ENCODE results near the gene DIDO1. TPM values are rescaled to one million over a fixed set of nuclear protein-coding genes. Genes with fewer than 3 reads are reported as not detected.

DIDO1 gene
- total RNA-seq, 1 donor from 2014 or later: 35.0 TPM

DNA sequence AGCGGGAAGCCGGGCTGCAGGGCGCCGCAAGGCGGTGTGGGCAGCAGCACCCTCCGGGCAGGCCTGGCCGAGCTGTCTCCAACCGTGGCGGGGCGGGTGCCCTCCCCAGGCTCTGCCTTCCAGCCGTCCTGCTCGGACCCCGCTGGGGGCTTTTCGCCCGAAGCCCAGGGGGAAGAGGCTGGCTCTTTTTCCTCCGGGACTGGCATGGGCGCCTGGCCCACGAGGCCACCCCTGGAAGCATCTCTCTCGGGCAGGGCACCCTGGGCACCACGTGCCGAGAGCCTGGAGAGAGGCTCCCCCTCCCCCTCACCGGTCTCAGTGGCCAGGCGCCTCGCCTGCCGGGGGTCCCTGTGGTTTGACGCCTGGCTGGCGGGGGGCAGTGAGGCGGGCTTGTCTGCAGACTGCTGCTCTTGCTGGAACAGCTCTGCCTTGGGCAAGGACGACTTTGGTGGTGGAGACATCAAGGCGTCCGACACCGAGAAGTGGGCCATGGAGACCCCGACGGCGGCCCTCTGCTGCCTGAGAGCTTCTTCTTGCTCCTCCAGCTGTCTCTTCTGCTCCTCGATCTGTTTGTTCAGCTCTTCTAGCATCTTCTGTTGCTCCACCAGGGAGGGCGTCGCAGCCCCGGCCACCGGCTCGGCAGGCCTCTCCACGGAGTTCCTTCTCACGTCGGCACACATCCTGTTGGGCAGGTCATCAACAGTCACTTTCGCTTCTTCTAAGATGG lies 45.2 kb downstream of the DIDO1 start:
- H3K4me3 ChIP-seq (ENCODE audit: low read length in 3 of 3): no peak overlapping the region
- H3K9ac ChIP-seq (ENCODE audit: low read depth in 1 of 3, low read length in 3 of 3): no peak overlapping the region
- H3K27ac ChIP-seq (ENCODE audit: low read depth, low read length): no peak overlapping the region
- peaks cover 14 to 15% (median 15%) of the 10 kb centered on the region in 3 donors for H3K4me1 ChIP-seq (ENCODE audit: control insufficient read depth in 3 of 3, insufficient read depth in 3 of 3, low read length in 3 of 3)
- H3K9me3 ChIP-seq (ENCODE audit: control insufficient read depth in 3 of 3, low read length in 3 of 3): no peaks in the 10 kb centered on the region
- H3K36me3 ChIP-seq (ENCODE audit: control insufficient read depth in 3 of 3, insufficient read depth in 3 of 3, low read length in 3 of 3): peaks cover 10 to 15% (median 13%) of the 10 kb centered on the region in 3 donors
- peaks cover 0 to 2% (median 0%) of the 10 kb centered on the region in 3 donors for H3K27me3 ChIP-seq (ENCODE audit: control insufficient read depth in 3 of 3, insufficient read depth in 3 of 3, low read length in 3 of 3)

DNA sequence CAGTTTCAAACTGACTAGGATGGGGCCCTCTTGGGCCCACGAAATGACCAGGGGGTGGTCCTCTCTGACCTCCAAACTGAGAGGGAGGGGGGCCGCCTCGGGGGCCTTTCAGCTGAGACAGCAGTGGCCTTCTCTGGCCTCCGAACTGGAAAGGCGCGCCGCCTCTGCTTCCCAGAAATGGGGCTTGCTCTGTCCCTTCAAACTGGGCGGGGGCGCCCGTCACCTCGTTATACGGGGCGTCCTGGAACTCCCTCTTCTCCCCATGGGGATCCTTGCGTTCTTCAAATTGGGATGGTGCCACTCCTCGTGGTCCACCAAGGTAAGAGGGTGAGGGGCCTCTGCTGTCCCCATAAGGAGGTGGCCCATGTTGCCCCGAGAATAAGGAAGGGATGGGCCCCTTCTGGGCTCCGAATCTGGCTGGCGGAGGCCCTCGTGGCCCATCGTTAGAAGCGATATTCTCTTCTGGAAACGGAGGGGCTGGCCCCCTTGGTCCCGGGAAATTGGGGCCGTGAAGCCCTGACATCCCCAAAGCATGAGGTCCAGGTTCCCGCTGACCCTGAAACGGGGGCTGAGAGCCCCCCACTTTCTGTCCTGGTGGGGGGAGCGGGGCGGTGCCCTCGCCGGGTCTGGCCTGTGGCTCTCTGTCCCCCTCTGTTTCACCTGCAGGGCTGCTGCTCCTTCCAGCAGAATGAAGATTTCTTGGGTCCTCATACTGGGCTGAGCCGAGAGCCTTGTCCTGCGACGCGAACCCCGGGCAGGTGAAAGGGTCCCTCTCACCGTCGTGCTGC lies 46.0 kb downstream of the DIDO1 start:
- no peaks in the 10 kb centered on the region for H3K9me3 ChIP-seq (ENCODE audit: control insufficient read depth in 3 of 3, low read length in 3 of 3)
- H3K36me3 ChIP-seq (ENCODE audit: control insufficient read depth in 3 of 3, insufficient read depth in 3 of 3, low read length in 3 of 3): peaks cover 7 to 13% (median 12%) of the 10 kb centered on the region in 3 donors
- peaks cover 20 to 23% (median 23%) of the 10 kb centered on the region in 3 donors for H3K4me1 ChIP-seq (ENCODE audit: control insufficient read depth in 3 of 3, insufficient read depth in 3 of 3, low read length in 3 of 3)
- H3K27ac ChIP-seq (ENCODE audit: low read depth, low read length): no peak overlapping the region
- H3K27me3 ChIP-seq (ENCODE audit: control insufficient read depth in 3 of 3, insufficient read depth in 3 of 3, low read length in 3 of 3): peaks cover 0 to 2% (median 0%) of the 10 kb centered on the region in 3 donors
- no peak overlapping the region for H3K4me3 ChIP-seq (ENCODE audit: low read length in 3 of 3)
- H3K9ac ChIP-seq (ENCODE audit: low read depth in 1 of 3, low read length in 3 of 3): no peak overlapping the region

DNA sequence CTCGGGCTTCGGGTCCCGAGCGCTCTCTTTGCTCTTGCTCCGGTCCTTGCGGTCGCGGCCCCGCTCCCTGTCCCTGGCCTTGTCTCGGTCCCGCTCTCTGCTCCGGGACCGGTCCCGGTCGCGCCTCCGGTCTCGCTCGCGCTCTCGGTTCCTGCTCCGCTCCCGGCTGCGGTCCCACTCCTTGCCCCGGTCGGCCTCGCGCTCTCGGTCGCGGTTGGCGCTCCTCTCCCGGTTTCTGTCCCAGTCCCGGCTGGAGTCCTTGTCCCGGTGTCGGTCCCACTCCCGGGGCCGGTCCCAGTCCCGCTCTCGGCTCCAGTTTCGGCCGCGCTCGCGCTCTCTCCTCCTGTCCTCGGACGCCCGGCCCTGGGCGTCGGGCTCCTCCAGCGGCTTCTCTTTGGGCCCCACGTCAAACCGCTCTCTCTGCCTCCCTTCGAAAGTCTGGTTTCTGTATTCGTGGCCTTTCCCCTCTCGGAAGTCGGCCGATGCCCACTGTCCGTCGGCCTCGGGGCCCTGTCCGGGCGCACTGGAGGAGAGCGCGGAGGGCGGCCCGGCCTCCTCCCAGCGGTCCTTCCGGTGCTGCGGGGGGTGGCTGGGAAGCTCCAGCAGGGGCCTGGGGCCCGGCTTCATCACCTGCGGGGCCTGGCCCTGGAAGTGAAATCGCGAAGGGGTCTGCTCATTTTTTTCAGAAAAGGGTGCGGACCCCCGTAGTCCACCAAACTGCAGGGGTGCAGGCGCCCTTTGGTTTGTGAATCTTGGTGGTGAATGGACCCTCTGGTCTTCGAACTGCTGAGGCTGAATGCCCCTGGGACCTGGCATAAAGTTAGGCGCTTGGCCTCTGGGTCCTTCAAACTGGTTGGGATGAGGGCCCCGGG lies 46.8 kb downstream of the DIDO1 start:
- Histone ChIP-seq H3K36me3 (ENCODE audit: control insufficient read depth in 3 of 3, insufficient read depth in 3 of 3, low read length in 3 of 3) (peaks cover 7 to 13% (median 12%) of the 10 kb centered on the region in 3 donors), H3K27me3 (ENCODE audit: control insufficient read depth in 3 of 3, insufficient read depth in 3 of 3, low read length in 3 of 3) (peaks cover 0 to 2% (median 0%) of the 10 kb centered on the region in 3 donors), H3K4me3 (ENCODE audit: low read length in 3 of 3) (no peak overlapping the region), H3K9ac (ENCODE audit: low read depth in 1 of 3, low read length in 3 of 3) (no peak overlapping the region), H3K27ac (ENCODE audit: low read depth, low read length) (no peak overlapping the region), H3K4me1 (ENCODE audit: control insufficient read depth in 3 of 3, insufficient read depth in 3 of 3, low read length in 3 of 3) (peaks cover 23 to 25% (median 23%) of the 10 kb centered on the region in 3 donors), H3K9me3 (ENCODE audit: control insufficient read depth in 3 of 3, low read length in 3 of 3) (no peaks in the 10 kb centered on the region)

DNA sequence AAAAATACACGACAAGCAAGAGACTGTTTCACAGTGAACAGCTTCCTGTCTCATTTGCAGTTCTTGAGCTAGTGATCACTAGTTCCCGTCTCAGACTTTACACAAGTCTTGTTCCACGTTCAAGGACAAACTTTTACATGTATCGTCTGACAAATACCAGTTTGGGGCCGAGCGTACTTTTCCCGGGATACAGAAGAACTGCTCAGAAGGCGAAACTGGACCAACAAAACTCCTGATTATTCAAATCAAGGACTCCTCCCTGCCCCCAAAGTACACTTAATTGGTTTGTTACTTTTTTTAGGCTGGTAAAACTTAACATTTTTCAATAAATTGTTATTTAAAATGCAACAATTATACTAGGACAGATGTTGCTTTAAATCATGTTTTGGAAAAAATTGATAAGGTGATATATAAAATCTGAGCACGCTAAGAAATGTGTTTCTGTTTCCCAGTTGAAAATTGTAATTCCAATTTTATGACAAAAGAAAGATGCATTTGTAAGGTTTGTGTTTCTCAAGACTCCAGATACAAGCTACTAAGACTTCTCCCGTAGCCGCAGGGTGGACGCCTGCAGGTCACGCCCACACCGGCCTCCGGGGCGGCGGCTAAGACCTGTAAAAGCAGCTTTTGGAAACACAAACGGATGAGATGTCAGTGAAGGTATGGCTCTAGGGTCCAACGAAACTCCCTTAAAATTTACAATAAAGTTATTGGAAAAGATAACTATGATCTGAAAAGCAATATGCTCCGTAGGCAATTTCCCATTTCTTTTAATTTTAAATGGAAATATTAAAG lies 47.9 kb downstream of the DIDO1 start:
- Histone ChIP-seq H3K9me3 (ENCODE audit: control insufficient read depth in 3 of 3, low read length in 3 of 3) (no peaks in the 10 kb centered on the region), H3K27me3 (ENCODE audit: control insufficient read depth in 3 of 3, insufficient read depth in 3 of 3, low read length in 3 of 3) (peaks cover 0 to 2% (median 0%) of the 10 kb centered on the region in 3 donors), H3K4me3 (ENCODE audit: low read length in 3 of 3) (no peak overlapping the region), H3K36me3 (ENCODE audit: control insufficient read depth in 3 of 3, insufficient read depth in 3 of 3, low read length in 3 of 3) (peaks cover 7 to 13% (median 12%) of the 10 kb centered on the region in 3 donors), H3K9ac (ENCODE audit: low read depth in 1 of 3, low read length in 3 of 3) (no peak overlapping the region), H3K4me1 (ENCODE audit: control insufficient read depth in 3 of 3, insufficient read depth in 3 of 3, low read length in 3 of 3) (peaks cover 23 to 29% (median 25%) of the 10 kb centered on the region in 3 donors), H3K27ac (ENCODE audit: low read depth, low read length) (no peak overlapping the region)

DNA sequence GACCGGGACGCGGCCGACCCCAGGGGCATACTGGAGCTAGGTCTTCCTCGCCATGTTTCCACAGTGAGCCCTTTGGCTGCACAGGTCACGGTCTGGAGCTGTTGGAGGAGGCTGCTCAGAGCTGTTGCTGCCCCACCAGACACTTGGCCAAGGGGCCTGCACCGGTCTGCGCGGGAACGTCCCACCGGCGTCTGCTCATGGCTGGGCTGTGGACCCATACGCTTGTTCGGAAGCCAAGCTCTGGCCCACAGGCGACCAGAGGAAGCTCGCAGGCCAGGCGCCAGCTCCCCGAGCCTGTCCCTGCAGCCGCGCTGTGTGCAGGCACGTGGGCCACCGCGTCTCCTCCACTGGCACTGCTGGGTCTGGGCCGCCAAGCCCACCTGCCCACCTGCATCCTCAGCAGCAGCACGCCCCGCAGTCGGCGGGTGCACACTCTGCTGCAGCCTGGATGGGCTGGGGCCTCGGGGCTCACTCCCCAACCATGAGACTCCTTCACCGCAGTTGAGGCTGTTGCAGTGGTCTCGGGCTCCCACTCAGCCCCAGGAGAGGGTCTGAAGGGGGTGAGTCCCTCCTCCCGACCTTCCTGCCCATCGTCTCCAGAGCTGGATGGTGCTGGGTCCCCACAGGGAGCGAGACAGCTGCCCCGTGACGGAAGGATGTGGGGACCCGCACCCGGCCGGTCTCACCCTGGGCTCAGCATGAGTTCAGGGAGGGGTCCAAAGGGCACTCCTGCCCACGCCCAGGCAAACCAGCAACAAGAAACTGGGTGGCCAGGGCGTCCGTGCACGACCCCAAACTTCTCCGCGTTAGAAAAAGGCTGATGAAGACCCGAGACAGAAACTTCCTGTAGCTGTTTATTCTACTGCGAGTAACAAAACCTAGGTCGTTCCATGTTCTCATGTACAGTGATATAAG lies 49.1 kb downstream of the DIDO1 start:
- H3K4me1 ChIP-seq (ENCODE audit: control insufficient read depth in 3 of 3, insufficient read depth in 3 of 3, low read length in 3 of 3): peaks cover 23 to 29% (median 25%) of the 10 kb centered on the region in 3 donors
- H3K4me3 ChIP-seq (ENCODE audit: low read length in 3 of 3): peak overlapping the region in 2 of 3 donors; percentile 27 to 41
- peaks cover 0 to 2% (median 0%) of the 10 kb centered on the region in 3 donors for H3K27me3 ChIP-seq (ENCODE audit: control insufficient read depth in 3 of 3, insufficient read depth in 3 of 3, low read length in 3 of 3)
- peaks cover 7 to 13% (median 12%) of the 10 kb centered on the region in 3 donors for H3K36me3 ChIP-seq (ENCODE audit: control insufficient read depth in 3 of 3, insufficient read depth in 3 of 3, low read length in 3 of 3)
- no peaks in the 10 kb centered on the region for H3K9me3 ChIP-seq (ENCODE audit: control insufficient read depth in 3 of 3, low read length in 3 of 3)
- peak overlapping the region; percentile 75 for H3K27ac ChIP-seq (ENCODE audit: low read depth, low read length)
- H3K9ac ChIP-seq (ENCODE audit: low read depth in 1 of 3, low read length in 3 of 3): peak overlapping the region in 1 of 3 donors; percentile 69

DNA sequence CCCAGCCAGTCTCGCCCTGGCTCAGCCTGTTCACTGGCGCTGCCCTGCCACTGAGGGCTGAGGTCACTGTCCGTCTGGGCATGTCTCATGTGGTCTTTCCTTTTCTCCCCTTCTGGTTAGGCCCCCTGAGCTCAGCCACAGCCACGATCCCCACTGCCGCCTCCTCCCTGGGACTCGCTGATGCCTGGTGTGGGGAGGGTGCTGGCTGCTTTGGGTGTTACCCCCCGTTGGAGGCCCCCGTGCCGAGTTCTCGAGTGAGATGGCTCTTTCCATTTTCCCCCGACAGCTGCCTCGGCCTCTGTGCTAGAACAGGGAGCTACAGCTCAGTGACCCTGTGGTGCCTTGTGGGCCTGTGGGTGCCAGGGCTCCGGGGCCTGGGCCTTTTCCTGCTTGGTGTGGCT lies 49.8 kb downstream of the DIDO1 start:
- H3K9ac ChIP-seq (ENCODE audit: low read depth in 1 of 3, low read length in 3 of 3): peak overlapping the region in 2 of 3 donors; percentile 14 to 69
- peaks cover 23 to 29% (median 25%) of the 10 kb centered on the region in 3 donors for H3K4me1 ChIP-seq (ENCODE audit: control insufficient read depth in 3 of 3, insufficient read depth in 3 of 3, low read length in 3 of 3)
- H3K27ac ChIP-seq (ENCODE audit: low read depth, low read length): peak overlapping the region; percentile 75
- H3K9me3 ChIP-seq (ENCODE audit: control insufficient read depth in 3 of 3, low read length in 3 of 3): no peaks in the 10 kb centered on the region
- peaks cover 0 to 2% (median 0%) of the 10 kb centered on the region in 3 donors for H3K27me3 ChIP-seq (ENCODE audit: control insufficient read depth in 3 of 3, insufficient read depth in 3 of 3, low read length in 3 of 3)
- H3K4me3 ChIP-seq (ENCODE audit: low read length in 3 of 3): peak overlapping the region in 1 of 3 donors; percentile 27
- peaks cover 5 to 10% (median 8%) of the 10 kb centered on the region in 3 donors for H3K36me3 ChIP-seq (ENCODE audit: control insufficient read depth in 3 of 3, insufficient read depth in 3 of 3, low read length in 3 of 3)

DNA sequence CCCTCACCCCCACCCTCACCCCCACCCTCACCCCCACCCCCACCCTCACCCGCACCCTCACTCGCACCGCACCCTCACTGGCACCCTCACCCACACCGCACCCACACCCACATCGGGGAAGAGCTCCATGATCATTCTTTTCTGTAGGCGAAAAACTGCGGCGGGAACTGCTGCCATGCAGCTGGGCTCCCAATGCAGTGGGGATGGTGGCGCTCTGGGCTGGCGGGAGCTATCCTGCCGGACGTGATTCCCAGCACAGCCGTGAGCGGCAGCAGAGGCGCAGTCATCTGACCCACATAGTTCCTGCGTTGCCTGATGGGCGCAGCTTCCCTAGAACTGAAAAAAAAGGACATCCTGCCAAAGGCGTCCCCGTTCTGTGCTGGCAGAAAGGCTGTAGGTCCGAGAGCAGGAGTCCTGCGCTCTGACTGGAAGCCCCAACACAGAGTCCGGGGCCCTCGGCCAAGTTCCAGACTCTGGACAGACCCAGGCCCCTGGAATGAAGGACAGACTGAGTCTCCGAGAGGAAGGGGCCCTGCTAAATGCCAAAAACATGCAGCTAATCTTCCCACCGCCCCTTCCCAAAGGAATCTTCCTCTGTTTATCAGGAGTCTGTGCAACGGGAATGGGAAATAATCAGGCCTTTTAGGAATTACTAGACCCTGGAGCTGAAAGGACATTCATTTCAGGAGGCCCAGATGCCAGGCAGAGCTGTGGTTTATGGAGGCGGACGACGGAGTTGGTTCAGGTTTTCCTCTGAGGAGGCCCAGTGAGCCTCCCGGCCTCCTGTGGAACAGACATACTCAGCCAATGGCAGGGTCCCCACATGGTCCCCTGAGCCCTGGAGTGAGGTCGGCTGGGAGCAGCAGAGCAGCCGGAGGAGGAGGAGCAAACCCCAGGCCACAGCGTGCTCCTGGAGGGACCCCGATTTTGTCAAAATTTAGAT lies 50.6 kb downstream of the DIDO1 start:
- Histone ChIP-seq H3K27me3 (ENCODE audit: control insufficient read depth in 3 of 3, insufficient read depth in 3 of 3, low read length in 3 of 3) (peaks cover 0 to 2% (median 0%) of the 10 kb centered on the region in 3 donors), H3K4me3 (ENCODE audit: low read length in 3 of 3) (peak overlapping the region; percentile 15 to 43 (median 35)), H3K9me3 (ENCODE audit: control insufficient read depth in 3 of 3, low read length in 3 of 3) (no peaks in the 10 kb centered on the region), H3K27ac (ENCODE audit: low read depth, low read length) (peak overlapping the region; percentile 75), H3K4me1 (ENCODE audit: control insufficient read depth in 3 of 3, insufficient read depth in 3 of 3, low read length in 3 of 3) (peaks cover 23 to 29% (median 25%) of the 10 kb centered on the region in 3 donors), H3K9ac (ENCODE audit: low read depth in 1 of 3, low read length in 3 of 3) (peak overlapping the region in 2 of 3 donors; percentile 20 to 69), H3K36me3 (ENCODE audit: control insufficient read depth in 3 of 3, insufficient read depth in 3 of 3, low read length in 3 of 3) (peaks cover 2 to 6% (median 3%) of the 10 kb centered on the region in 3 donors)

DNA sequence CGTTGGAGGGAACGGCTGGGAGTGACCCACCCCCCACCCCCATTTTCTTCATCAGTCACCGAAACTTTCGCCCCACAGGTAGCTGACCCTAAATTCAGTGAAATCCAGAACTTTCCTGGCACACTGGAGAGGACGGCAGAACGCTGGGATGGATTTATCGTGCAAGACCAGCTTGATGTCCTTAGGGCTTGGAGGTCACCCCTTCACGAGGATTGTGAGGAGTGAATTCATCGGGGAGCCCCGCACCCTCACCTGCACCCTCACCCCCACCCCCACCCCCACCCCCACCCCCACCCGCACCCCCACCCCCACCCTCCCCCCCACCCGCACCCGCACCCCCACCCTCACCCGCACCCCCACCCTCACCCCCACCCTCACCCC lies 51.4 kb downstream of the DIDO1 start:
- H3K36me3 ChIP-seq (ENCODE audit: control insufficient read depth in 3 of 3, insufficient read depth in 3 of 3, low read length in 3 of 3): no peaks in the 10 kb centered on the region
- no peaks in the 10 kb centered on the region for H3K9me3 ChIP-seq (ENCODE audit: control insufficient read depth in 3 of 3, low read length in 3 of 3)
- no peak overlapping the region for H3K9ac ChIP-seq (ENCODE audit: low read depth in 1 of 3, low read length in 3 of 3)
- peaks cover 23 to 29% (median 25%) of the 10 kb centered on the region in 3 donors for H3K4me1 ChIP-seq (ENCODE audit: control insufficient read depth in 3 of 3, insufficient read depth in 3 of 3, low read length in 3 of 3)
- no peak overlapping the region for H3K4me3 ChIP-seq (ENCODE audit: low read length in 3 of 3)
- peaks cover 0 to 2% (median 0%) of the 10 kb centered on the region in 3 donors for H3K27me3 ChIP-seq (ENCODE audit: control insufficient read depth in 3 of 3, insufficient read depth in 3 of 3, low read length in 3 of 3)
- no peak overlapping the region for H3K27ac ChIP-seq (ENCODE audit: low read depth, low read length)

All from skeletal muscle tissue (tissue), 4 donors.